Astrocyte of the cerebellum (primary cell): ENCODE results near the gene CHST15.

Source experiments
- DNase-seq: peaks from one replicate; pipeline ENCODE4 v3.0.0-alpha.2; 2011; ENCODE audit warnings: low read depth
- H3K4me3 ChIP-seq: 2 replicates; pipeline ENCODE4 v1.5.1; 2011; ENCODE audit warnings: mild to moderate bottlenecking, low read depth, low read length, moderate library complexity
- in situ Hi-C: cut with HindIII; loops from 2 replicates; pipeline ENCODE4 v1.10.0; 2017; ENCODE audit warnings: low sequenced_read_pairs
- TF ChIP-seq, protein P1 (sequence below): IDR thresholded peaks from 2 replicates; pipeline ENCODE4 v1.5.1; 2012; ENCODE audit warnings: low read length, low read depth, moderate library complexity, mild to moderate bottlenecking; ENCODE audit errors: missing control alignments

CHST15 gene

GRCh38 chr10:124119216-124119615 is 25.8 kb upstream of the CHST15 start:
- in situ Hi-C loops, result no loop called here
- DNase-seq, result no peak
- TF ChIP-seq, protein P1, sequence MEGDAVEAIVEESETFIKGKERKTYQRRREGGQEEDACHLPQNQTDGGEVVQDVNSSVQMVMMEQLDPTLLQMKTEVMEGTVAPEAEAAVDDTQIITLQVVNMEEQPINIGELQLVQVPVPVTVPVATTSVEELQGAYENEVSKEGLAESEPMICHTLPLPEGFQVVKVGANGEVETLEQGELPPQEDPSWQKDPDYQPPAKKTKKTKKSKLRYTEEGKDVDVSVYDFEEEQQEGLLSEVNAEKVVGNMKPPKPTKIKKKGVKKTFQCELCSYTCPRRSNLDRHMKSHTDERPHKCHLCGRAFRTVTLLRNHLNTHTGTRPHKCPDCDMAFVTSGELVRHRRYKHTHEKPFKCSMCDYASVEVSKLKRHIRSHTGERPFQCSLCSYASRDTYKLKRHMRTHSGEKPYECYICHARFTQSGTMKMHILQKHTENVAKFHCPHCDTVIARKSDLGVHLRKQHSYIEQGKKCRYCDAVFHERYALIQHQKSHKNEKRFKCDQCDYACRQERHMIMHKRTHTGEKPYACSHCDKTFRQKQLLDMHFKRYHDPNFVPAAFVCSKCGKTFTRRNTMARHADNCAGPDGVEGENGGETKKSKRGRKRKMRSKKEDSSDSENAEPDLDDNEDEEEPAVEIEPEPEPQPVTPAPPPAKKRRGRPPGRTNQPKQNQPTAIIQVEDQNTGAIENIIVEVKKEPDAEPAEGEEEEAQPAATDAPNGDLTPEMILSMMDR, result no peak
- H3K4me3 ChIP-seq, result no peak overlapping the region

GRCh38 chr10:124117833-124118232 is 24.4 kb upstream of the CHST15 start:
- in situ Hi-C loops, result no loop called here
- TF ChIP-seq, protein P1, result no peak
- no peak for DNase-seq
- H3K4me3 ChIP-seq, result no peak overlapping the region

GRCh38 chr10:124117511-124117785 is 24.1 kb upstream of the CHST15 start:
- TF ChIP-seq, protein P1, result no peak
- in situ Hi-C loops, result no loop called here
- no peak for DNase-seq
- H3K4me3 ChIP-seq, result no peak overlapping the region

GRCh38 chr10:124116771-124117510 is 23.5 kb upstream of the CHST15 start:
- no peak overlapping the region for H3K4me3 ChIP-seq
- in situ Hi-C loops, result no loop called here
- no peak for DNase-seq
- TF ChIP-seq, protein P1, result no peak

- TF ChIP-seq, protein P1, result no peak
- no peak overlapping the region for H3K4me3 ChIP-seq
- no peak for DNase-seq
- in situ Hi-C loops, result no loop called here
These were observed 21.3 kb upstream of the CHST15 start for GRCh38 chr10:124114696-124115095.

DNA sequence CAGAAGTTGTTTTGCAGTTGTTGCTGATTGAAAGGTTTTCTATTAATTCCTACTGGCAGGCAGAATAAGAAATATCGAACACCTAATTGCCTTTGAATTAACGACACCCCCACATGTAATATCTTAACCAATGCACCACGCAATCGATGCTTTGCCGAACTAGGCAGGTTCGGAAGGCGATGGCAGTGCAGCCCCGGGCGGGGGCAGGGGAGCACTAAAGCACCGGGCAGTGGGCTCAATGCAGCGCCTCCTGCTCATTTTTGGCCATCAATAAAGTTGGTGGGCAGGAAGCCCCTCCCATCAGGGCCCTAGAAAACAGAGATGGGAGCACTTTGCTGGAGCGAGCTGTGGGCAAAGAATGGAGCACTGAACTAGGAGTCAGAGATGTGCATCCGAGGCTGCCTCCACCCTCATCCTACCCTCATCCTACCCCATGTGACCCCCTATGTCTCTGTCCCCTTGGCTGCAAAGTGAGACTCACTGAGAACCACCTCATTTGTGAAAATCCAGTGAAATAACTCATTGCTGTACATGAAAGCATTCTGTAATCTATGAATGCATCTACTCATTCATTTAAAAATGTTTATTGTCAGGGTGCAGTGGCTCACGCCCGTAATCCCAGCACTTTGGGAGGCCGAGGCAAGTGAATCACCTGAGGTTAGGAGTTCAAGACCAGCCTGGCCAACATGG is 19.6 kb upstream of the CHST15 start:
- no peak overlapping the region for H3K4me3 ChIP-seq
- TF ChIP-seq, protein P1, result no peak
- no peak for DNase-seq
- in situ Hi-C loops, result no loop called here
